Measurements from ENCODE around the gene RPS15. TPM values are rescaled to one million over a fixed set of nuclear protein-coding genes. Genes with fewer than 3 reads are reported as not detected.

Gene RPS15
- total and polyA plus RNA-seq, 2 of the 13 experiments (the other 11 are each of a cell fraction or from before 2014, with no cell fraction given): 695 to 1,411 TPM

GRCh38 chr19:1445185-1445931 lies 7.2 kb downstream of the RPS15 start (continued):
- TF ChIP-seq SETDB1 (CRISPR knock-in tag; IDR thresholded peaks at IDR 0.05; ENCODE audit: borderline replicate concordance): no peak
- TF ChIP-seq GABPB1 (CRISPR knock-in tag; IDR thresholded peaks at IDR 0.05): peak; percentile 67; the same call in 1 of the 2 replicates
- TF ChIP-seq ZNF326 (CRISPR knock-in tag; IDR thresholded peaks at IDR 0.05; ENCODE audit: borderline replicate concordance): no peak
- peak; percentile 46; the same call in 1 of the 2 replicates for TF ChIP-seq GLI4 (CRISPR knock-in tag; IDR thresholded peaks at IDR 0.05; ENCODE audit: borderline replicate concordance)
- TF ChIP-seq POLR2G (IDR thresholded peaks at IDR 0.05; ENCODE audit: low read depth, low read length): no peak; the same call in 1 of the 2 replicates
- no peak for TF ChIP-seq ATF2 (CRISPR knock-in tag; IDR thresholded peaks at IDR 0.05)
- TF ChIP-seq ARNT2 (CRISPR knock-in tag; IDR thresholded peaks at IDR 0.05; ENCODE audit: low read depth): peak; percentile 32; the same call in 1 of the 2 replicates
- no peak for TF ChIP-seq ATRX (CRISPR knock-in tag; IDR thresholded peaks at IDR 0.05; ENCODE audit: borderline replicate concordance)
- TF ChIP-seq REL (CRISPR knock-in tag; conservative IDR thresholded peaks at IDR 0.05): no peak
- TF ChIP-seq FOXK2 (IDR thresholded peaks at IDR 0.05): no peak
- peak; percentile 33; the same call in 1 of the 2 replicates for TF ChIP-seq SP5 (CRISPR knock-in tag; IDR thresholded peaks at IDR 0.05; ENCODE audit: borderline replicate concordance, low read depth)
- no peak; the same call in 1 of the 2 replicates for TF ChIP-seq FOXC1 (CRISPR knock-in tag; IDR thresholded peaks at IDR 0.05; ENCODE audit: borderline replicate concordance)
- TF ChIP-seq ZNF614 (CRISPR knock-in tag; IDR thresholded peaks at IDR 0.05; ENCODE audit: borderline replicate concordance): 0 out of 2 replicates have a peak, but pooled peaks have one; percentile 18
- TF ChIP-seq SALL1 (CRISPR knock-in tag; IDR thresholded peaks at IDR 0.05): peak; percentile 48
- no peak for TF ChIP-seq U2AF2 (IDR thresholded peaks at IDR 0.05; ENCODE audit: low read depth, low read length)
- TF ChIP-seq ZBTB40 (IDR thresholded peaks at IDR 0.05): no peak
- TF ChIP-seq ZBTB40 (CRISPR knock-in tag; IDR thresholded peaks at IDR 0.05): no peak
- TF ChIP-seq TOPORS (CRISPR knock-in tag; IDR thresholded peaks at IDR 0.05): no peak; the same call in 1 of the 2 replicates
- no peak for TF ChIP-seq CHD2 (IDR thresholded peaks at IDR 0.05; ENCODE audit: low read depth, low read length)
- 0 out of 2 replicates have a peak, but pooled peaks have one; percentile 23 for TF ChIP-seq ZNF543 (CRISPR knock-in tag; IDR thresholded peaks at IDR 0.05)
